Glutamatergic neuron (in vitro differentiated cells): ENCODE measurements around the gene TNNI2. TPM values are rescaled to one million over a fixed set of nuclear protein-coding genes. Genes with fewer than 3 reads are reported as not detected.

Experiments used
- DNase-seq: peaks from one replicate; pipeline ENCODE4 v3.0.0; 2022
- H3K27ac Mint-ChIP-seq: one replicate; pipeline ENCODE4 v1.8.0; 2020; ENCODE audit warnings: mild to moderate bottlenecking, mixed read lengths, inconsistent platforms; ENCODE audit not compliant: unreplicated experiment
- H3K27me3 Mint-ChIP-seq: one replicate; pipeline ENCODE4 v1.8.0; 2020; ENCODE audit warnings: mild to moderate bottlenecking, moderate library complexity, mixed read lengths, inconsistent platforms; ENCODE audit not compliant: unreplicated experiment
- H3K36me3 Mint-ChIP-seq: one replicate; pipeline ENCODE4 v1.8.0; 2020; ENCODE audit warnings: mild to moderate bottlenecking, mixed read lengths, inconsistent platforms; ENCODE audit not compliant: unreplicated experiment
- H3K4me1 Mint-ChIP-seq: one replicate; pipeline ENCODE4 v1.8.0; 2020; ENCODE audit warnings: mild to moderate bottlenecking, low read depth, mixed read lengths, inconsistent platforms; ENCODE audit not compliant: unreplicated experiment
- H3K4me3 Mint-ChIP-seq: one replicate; pipeline ENCODE4 v1.8.0; 2020; ENCODE audit warnings: mild to moderate bottlenecking, mixed read lengths, inconsistent platforms; ENCODE audit not compliant: unreplicated experiment
- H3K9me3 Mint-ChIP-seq: one replicate; pipeline ENCODE4 v1.8.0; 2020; ENCODE audit warnings: mild to moderate bottlenecking, moderate library complexity, mixed read lengths, inconsistent platforms; ENCODE audit not compliant: unreplicated experiment
- CTCF ChIP-seq: fragments of 200-600 bp; sonication (generic); IDR thresholded peaks from one replicate; pipeline ENCODE4 v1.5.0; 2021; ENCODE audit not compliant: partially characterized antibody, unreplicated experiment
- total RNA-seq: library from RNA; stranded (reverse); fragmentation: NEBNext Ultra II Directional; extraction: Animal tissue kit (Norgen Biotek cat#: 25700); gene quantifications from one replicate; pipeline ENCODE4 v1.2.1, GENCODE V29; 2021; ENCODE audit not compliant: unreplicated experiment

TNNI2 gene
- total RNA-seq, 1 donor from 2014 or later = not detected

GRCh38 chr11:1834062-1834610 lies 4.6 kb upstream of the TNNI2 start:
- no peaks in the 10 kb centered on the region for H3K9me3 Mint-ChIP-seq
- no peaks in the 10 kb centered on the region for H3K4me1 Mint-ChIP-seq
- H3K27ac Mint-ChIP-seq = no peak overlapping the region
- no peak for DNase-seq
- TF ChIP-seq CTCF = no peak
- H3K36me3 Mint-ChIP-seq = no peaks in the 10 kb centered on the region
- peaks cover 5% of the 10 kb centered on the region for H3K27me3 Mint-ChIP-seq
- no peak overlapping the region for H3K4me3 Mint-ChIP-seq

DNA sequence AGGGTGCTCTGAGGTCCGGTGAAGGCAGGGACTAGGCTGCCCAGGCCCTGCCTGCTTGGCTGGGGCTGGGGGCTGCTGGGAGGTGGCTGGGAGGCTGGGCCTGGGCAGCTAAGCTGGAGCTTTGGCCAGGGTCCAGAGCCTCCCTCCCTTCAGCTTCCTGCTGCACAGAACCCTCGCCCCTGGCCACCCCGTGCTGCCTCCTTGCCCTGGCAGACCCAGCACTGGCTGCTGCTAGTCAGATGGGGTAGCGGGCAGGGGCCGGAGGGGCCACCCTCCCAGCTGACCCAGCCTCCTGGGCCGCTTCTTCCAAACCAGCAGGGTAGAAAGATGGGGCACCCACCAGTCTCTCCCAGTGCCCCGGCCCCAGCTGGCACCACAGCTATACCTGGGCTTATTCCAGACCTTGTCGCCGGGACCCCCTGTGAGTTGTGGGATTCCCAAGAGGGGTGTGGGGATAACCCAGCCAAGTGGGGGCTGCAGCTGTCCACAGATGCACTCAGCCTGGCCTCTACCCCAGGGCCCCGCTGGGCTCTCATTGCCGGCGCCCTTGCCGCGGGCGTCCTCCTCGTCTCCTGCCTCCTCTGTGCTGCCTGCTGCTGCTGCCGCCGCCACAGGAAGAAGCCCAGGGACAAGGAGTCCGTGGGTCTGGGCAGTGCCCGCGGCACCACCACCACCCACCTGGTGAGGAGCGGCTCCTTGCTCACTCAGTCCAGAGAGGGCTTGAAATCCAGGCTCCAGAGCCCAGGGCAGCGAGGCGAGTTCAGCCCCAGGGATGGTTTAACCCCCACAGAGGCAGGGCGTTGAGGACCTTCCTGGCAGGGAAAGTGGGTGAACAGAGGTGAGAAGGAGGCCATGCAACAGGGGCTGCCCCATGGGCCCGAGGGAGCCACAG lies 3.8 kb upstream of the TNNI2 start, which contains the start of gene SYT8:
SYT8 (plus strand) TSS at position 212 of the 892 bp plus-strand sequence; CDS start at position 328, 116 bp downstream.
- DNase-seq = no peak
- Mint-ChIP-seq H3K27me3 (peaks cover 5% of the 10 kb centered on the region), H3K27ac (no peak within 1 kb of the TSS), H3K36me3 (no peaks in the 10 kb centered on the region), H3K9me3 (no peaks in the 10 kb centered on the region), H3K4me1 (no peaks in the 10 kb centered on the region), H3K4me3 (no peak within 1 kb of the TSS)
- TF ChIP-seq CTCF = no peak

DNA sequence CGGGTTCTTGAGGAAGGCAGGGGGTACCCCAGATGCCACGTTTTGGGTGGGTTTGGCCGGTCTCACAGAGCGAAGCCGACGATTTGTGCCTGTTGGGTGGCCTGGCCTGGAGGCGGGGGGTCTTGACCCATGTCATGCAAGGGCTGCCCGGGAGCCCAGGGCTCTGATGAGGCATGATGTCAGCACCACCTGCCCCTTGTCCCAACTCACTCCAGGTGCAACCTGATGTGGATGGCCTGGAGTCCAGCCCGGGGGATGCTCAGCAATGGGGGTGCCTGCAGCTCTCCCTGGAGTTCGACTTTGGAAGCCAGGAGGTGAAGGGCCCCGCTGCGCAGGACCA lies 3.1 kb upstream of the TNNI2 start:
- H3K9me3 Mint-ChIP-seq = no peaks in the 10 kb centered on the region
- TF ChIP-seq CTCF = no peak
- no peak overlapping the region for H3K4me3 Mint-ChIP-seq
- H3K27ac Mint-ChIP-seq = no peak overlapping the region
- no peaks in the 10 kb centered on the region for H3K36me3 Mint-ChIP-seq
- peaks cover 5% of the 10 kb centered on the region for H3K27me3 Mint-ChIP-seq
- DNase-seq = no peak
- no peaks in the 10 kb centered on the region for H3K4me1 Mint-ChIP-seq

GRCh38 chr11:1836011-1836945 lies 2.5 kb upstream of the TNNI2 start:
- H3K4me3 Mint-ChIP-seq = no peak overlapping the region

More at GRCh38 chr11:1836011-1836945, 2.5 kb upstream of the TNNI2 start:
- no peak overlapping the region for H3K27ac Mint-ChIP-seq
- DNase-seq = no peak
- no peak for TF ChIP-seq CTCF
- no peaks in the 10 kb centered on the region for H3K36me3 Mint-ChIP-seq
- H3K4me1 Mint-ChIP-seq = no peaks in the 10 kb centered on the region
- H3K27me3 Mint-ChIP-seq = peaks cover 5% of the 10 kb centered on the region
- no peaks in the 10 kb centered on the region for H3K9me3 Mint-ChIP-seq
